ENCODE measurements around the gene BCL3.
A peak's percentile ranks its signal among the peaks of the same experiment; 100 is the strongest.
"Not testable (repeated sequence)": the region's sequence is repeated elsewhere in the genome, so short reads cannot be mapped to it uniquely, and the experiment has no call there.

BCL3 gene

GRCh38 chr19:44720945-44721344 is 27.6 kb upstream of the BCL3 start:
- no peak for DNase-seq (ENCODE audit: low read depth in 2 of 2)

DNA sequence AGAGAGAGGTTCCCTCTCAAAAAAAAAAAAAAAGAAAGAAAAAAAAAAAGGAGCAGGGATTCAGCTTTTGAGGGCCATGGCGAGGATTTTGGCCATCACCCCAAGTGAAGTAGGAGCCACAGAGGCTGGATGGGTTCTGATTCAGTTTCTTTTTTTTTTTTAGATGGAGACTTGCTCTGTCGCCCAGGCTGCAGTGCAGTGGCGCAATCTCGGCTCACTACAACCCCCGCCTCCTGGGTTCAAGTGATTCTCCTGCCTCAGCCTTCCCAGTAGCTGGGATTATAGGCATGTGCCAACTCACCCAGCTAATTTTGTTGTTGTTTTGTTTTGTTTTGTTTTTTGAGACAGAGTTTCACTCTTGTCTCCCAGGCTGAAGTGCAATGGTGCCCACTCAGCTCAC is 27.1 kb upstream of the BCL3 start:
- not testable (repeated sequence) for DNase-seq (ENCODE audit: low read depth in 2 of 2)

DNA sequence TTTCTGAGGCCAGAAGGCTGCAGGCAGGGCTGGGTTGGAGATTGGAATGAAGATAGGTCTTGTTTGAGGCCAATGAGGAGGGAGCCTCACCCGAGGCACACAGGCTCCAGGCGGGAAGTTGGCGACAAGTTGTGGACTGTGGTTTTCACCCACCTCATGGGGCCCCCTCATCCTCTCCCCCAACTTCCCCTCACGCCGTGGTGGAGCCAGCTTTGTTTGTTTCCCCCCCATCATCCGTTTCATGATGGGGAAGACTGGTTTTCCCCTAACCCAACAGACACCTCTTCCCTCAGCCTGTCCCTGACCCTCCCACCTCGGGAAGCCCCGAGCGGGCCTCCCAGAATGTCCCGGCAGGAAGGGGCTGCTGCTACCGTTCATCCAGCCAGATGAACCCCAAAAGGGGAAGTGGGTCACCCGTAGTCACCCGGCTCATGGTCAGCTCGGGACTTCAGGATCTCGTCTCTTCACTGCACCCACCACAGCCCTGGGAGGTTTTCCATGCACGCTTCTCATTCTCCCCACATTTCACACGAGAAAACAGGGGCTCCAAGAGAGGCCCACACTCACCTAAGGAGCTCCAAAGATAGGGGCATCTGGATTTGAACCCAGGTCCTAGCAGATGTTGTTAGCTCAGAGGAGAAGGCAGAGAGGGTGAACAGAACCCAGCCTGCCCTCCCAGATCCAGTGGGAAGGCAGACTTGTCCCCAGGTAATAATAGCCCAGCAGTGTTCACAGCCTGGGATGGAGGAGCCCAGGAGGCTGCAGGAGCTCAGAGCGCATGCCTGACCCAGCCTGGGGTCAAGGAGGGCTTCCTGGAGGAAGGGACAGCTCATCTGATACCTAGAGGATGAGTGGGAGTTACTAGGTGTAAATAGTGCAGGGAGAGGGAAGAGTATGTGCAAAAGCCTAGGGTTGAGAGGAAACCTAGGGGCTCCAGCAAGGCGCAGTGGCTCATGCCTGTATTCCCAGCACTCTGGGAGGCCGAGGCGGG is 26.1 kb upstream of the BCL3 start:
- DNase-seq (ENCODE audit: low read depth in 2 of 2) = no peak

DNA sequence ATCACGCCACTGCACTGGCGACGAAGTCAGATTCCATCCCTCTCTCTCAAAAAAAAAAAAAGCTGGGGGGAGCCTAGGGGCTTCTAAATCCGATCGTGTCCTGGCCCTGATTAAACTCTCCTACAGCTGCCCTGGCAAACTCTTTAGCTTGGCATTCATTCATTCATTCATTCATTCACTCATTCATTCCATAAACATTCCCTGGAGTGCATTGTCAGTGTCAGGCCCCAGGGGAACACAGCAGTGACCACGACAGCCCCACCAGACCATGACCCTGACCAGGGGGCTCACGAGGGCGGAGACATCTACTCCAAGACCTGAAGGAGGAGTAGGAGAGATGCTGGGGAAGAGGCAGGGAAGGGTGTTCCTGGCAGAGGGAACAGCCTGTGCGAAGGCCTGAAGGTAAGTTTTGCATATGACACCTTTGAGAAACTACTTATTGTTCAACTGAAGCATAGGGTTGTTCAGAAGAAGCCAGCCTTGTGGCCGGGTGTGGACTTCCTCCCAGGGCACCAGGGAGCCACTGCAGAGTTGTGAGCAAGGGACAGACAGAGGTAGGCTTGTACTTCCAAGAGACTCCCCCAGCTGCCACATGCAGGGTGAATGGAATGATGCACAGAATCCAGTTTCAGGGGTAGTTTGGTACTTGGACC is 25.1 kb upstream of the BCL3 start:
- peak in 1 of 2 donors; percentile 10 for DNase-seq (ENCODE audit: low read depth in 2 of 2)

- peak; percentile 70 for DNase-seq (ENCODE audit: low read depth in 2 of 2)
Measured at GRCh38 chr19:44723952-44724319, 24.6 kb upstream of the BCL3 start.

- no peak for DNase-seq (ENCODE audit: low read depth in 2 of 2)
Measured at GRCh38 chr19:44725251-44725650, 23.3 kb upstream of the BCL3 start.

DNA sequence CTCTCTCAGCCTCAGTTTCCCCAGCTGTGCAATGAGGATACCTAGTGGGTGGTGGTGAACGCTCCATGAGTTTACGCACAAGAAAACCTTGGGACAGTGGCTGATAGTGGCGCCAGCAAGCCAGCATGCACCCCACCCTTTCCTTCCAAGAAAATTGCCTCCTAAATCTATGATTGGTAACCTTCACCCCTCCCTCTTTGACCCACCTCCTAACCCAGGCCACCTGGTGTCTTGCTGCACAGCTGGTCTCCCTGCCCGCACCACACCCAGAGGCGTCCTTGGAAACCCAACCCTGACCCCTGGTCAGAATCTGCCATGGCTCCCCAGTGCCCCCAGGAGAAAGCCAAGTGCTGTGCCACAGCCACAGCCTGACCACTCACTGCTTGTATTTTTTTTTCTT is 22.8 kb upstream of the BCL3 start:
- no peak for DNase-seq (ENCODE audit: low read depth in 2 of 2)

- no peak for DNase-seq (ENCODE audit: low read depth in 2 of 2)
Measured at GRCh38 chr19:44726465-44726864, 22.0 kb upstream of the BCL3 start.

- DNase-seq (ENCODE audit: low read depth in 2 of 2) = no peak
Measured at GRCh38 chr19:44728178-44728577, 20.3 kb upstream of the BCL3 start.

- no peak for DNase-seq (ENCODE audit: low read depth in 2 of 2)
Measured at GRCh38 chr19:44729516-44730033, 18.9 kb upstream of the BCL3 start.

GRCh38 chr19:44731081-44731480 is 17.4 kb upstream of the BCL3 start:
- DNase-seq (ENCODE audit: low read depth in 2 of 2) = no peak

DNA sequence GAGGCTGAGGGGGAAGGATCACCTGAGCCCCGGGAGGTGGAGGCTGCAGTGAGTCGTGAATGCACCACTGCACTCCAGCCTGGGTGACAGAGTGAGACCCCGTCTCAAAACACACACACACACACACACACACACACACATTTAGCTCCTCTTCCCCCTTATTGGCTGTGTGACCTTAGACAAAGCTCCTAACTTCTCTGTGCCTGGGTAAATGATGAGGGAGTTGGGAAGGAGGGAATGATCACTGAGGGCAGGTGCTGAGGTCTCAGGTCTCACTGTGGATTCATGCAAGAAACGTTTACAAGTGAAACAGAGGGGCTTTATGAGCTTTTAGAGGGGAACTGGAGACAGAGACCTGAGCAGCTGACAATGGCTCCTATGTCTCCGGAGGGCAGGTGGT is 16.9 kb upstream of the BCL3 start:
- DNase-seq (ENCODE audit: low read depth in 2 of 2) = no peak

DNA sequence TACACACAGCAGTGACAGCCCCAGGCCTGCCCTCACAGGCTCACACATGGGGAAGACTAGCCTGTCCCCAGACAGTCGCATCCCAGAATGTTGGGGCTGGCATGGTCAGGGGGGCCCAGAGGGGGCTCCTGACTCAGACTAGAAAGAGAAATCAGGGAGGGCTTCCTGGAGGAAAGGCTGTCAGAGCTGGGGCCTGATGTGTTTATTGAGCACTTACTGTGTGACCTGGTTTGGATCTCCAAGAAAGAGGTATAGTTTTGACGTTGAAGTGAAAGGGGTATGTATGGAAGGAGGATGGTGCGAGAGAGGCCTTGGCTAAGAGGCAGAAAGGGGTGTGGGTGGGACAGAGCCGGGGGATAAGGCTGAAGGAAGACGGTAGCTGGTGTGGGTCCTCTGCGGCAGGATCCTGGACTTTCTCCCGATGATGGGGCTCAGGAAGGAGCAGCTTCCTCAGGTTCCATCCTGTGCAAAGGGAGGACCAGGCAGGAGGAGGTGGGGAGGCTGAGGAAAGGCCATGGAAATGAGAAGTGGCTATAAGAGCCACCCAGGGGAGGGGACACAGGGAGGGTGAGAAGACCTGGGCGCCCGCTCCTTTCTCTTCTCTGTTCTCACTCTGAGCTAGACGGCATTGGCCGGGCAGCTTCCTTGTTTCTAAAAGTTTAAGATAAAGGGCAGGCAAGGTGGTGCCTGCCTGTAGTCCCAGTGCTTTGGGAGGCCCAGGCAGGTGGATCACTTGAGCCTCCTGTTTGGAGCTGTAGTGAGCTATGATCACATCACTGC is 16.1 kb upstream of the BCL3 start:
- no peak for DNase-seq (ENCODE audit: low read depth in 2 of 2)

- DNase-seq (ENCODE audit: low read depth in 2 of 2) = no peak
Measured at GRCh38 chr19:44734357-44734756, 14.2 kb upstream of the BCL3 start.

GRCh38 chr19:44735011-44735410 is 13.5 kb upstream of the BCL3 start:
- no peak for DNase-seq (ENCODE audit: low read depth in 2 of 2)

DNA sequence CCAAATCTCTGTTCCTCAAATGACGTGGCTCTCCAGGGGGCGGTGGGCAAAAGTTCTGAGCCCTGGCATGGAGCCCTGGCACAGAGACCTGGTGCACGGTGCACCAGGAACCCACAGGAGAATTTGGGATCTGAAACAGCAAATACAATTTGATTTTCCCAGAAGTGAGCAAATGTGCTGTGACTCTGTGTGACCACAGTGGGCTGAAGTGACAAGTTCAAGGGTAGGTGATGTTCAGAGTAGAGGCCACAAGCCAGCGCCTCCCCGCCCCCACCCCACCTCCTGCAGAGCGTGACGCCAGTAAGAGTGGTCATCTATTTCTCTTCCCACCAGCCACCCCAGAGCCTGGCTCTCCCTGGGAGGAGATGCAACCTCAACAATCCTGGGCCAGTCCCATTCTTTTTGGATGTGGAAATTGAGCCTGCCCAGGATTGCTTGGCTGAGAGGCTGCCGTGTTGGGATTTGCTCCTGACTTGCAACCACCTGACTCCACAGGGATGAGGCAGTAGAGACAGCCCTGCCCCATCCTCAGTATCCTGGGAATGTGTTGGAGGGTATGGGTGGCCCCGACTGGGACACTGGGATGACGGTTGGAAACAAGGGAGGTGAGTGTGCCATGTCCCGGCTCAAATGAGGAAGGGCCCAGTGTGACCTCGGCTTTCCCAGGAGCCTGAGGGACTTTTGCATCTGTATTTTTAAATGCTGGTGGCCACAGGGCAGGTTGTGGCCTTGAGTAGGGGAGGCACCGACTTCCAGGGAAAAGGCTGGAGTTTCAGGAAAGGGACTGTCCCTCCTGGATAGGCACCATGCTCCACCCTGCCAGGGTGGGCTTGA is 11.1 kb upstream of the BCL3 start:
- DNase-seq (ENCODE audit: low read depth in 2 of 2) = no peak

DNA sequence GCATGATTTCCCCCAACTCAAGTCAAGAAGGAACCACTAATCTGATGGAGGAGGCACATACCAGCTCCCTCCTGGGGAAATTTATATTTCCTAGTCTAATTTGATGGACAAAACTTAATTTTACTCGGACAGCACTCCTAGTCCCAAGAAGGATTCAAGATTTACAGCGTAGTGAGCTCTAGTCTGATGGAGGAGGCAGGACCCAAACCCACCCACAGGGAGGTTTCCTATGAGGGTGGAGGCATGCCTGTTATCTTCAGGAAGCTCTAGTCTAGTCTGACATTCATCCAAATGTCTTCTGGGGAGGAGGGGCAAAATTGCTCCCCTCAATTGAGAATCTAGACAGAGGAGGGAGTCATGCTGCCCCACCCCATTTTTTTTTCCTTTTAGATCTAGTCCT is 10.4 kb upstream of the BCL3 start:
- DNase-seq (ENCODE audit: low read depth in 2 of 2) = no peak

GRCh38 chr19:44738603-44739558 is 9.6 kb upstream of the BCL3 start:
- DNase-seq (ENCODE audit: low read depth in 2 of 2) = no peak

- no peak for DNase-seq (ENCODE audit: low read depth in 2 of 2)
Measured at GRCh38 chr19:44740351-44740824, 8.1 kb upstream of the BCL3 start.

- DNase-seq (ENCODE audit: low read depth in 2 of 2) = no peak
Measured at GRCh38 chr19:44741258-44741731, 7.2 kb upstream of the BCL3 start.
